ENCODE measurements around the gene TMEM255B. TPM values are rescaled to one million over a fixed set of nuclear protein-coding genes. Genes with fewer than 3 reads are reported as not detected.
A peak's percentile ranks its signal among the peaks of the same experiment; 100 is the strongest.

The TMEM255B gene
- total and polyA plus RNA-seq, 9 of the 15 experiments (the other 6 are each of a cell fraction or from before 2014, with no cell fraction given), result 0.01 to 0.75 (median 0.23) TPM

GRCh38 chr13:113722921-113723320 is 36.1 kb upstream of the TMEM255B start:
- no TSS peak for BruUV-seq (replicated peaks)
- ChIA-PET CTCF (ENCODE audit: low intra/inter-chr PET ratio) (no interaction called here), POLR2A (interaction anchor here (1.0 to 1.1 kb wide), 2 partner anchors 56 to 59 kb away, joined by 3 read pairs; partner anchors contain the start of gene GRK1)

More at GRCh38 chr13:113722921-113723320, 36.1 kb upstream of the TMEM255B start:
- Histone ChIP-seq H4K20me1 (replicated peaks; ENCODE audit: control insufficient read depth, insufficient read depth, low read length) (no peaks in the 10 kb centered on the region), H3K9me1 (ENCODE audit: control insufficient read depth, insufficient read depth, low read length) (no peaks in the 10 kb centered on the region), H3K4me2 (ENCODE audit: insufficient read depth, low read length) (no peak overlapping the region; the same call in 1 of the 2 replicates), H2AFZ (ENCODE audit: low read depth, low read length) (0 out of 2 replicates have a peak overlapping the region, but pooled peaks have one; percentile 31), H3K27ac (ENCODE audit: extremely low read depth, low read depth, low read length) (no peak overlapping the region), H3K4me3 (no peak overlapping the region), H3K9me3 (replicated peaks; ENCODE audit: control insufficient read depth, insufficient read depth, low read depth, low read length) (no peaks in the 10 kb centered on the region; the same call in 1 of the 2 replicates), H3K36me3 (ENCODE audit: control insufficient read depth, insufficient read depth, low read length) (no peaks in the 10 kb centered on the region), H3K27me3 (ENCODE audit: control insufficient read depth in 2 of 2, insufficient read depth in 2 of 2, low read length in 2 of 2) (no peaks in the 10 kb centered on the region), H3K79me2 (ENCODE audit: control insufficient read depth, insufficient read depth, low read length) (no peaks in the 10 kb centered on the region), H3K4me1 (replicated peaks in 1 of 2; ENCODE audit: control insufficient read depth in 2 of 2, insufficient read depth in 2 of 2, low read length in 2 of 2) (peaks cover 9 to 29% of the 10 kb centered on the region in 2 experiments; a peak in 4 of 5 replicates), H3K9ac (ENCODE audit: insufficient read depth in 1 of 2, low read depth in 2 of 2, low read length in 2 of 2) (no peak overlapping the region)
- no peak for DNase-seq (ENCODE audit: extremely low read depth in 1 of 4, low spot score in 3 of 4)
- FAIRE-seq, result no peak
- no peak; the same call in 2 of the 3 replicates for ATAC-seq
- intact Hi-C loops (cut with micrococcal nuclease), result no loop called here
- in situ Hi-C loops (cut with MboI), result loop anchor here (10.0 kb wide), 2 partner anchors 58 to 228 kb away; partner anchors contain the start of genes DCUN1D2 and GRK1
- TF ChIP-seq YY1 (IDR thresholded peaks at IDR 0.05; ENCODE audit: borderline replicate concordance in 1 of 3, control insufficient read depth in 1 of 3, extremely low read depth in 1 of 3, insufficient read depth in 3 of 3, insufficient read length in 1 of 3, insufficient replicate concordance in 2 of 3, low read depth in 1 of 3, low read length in 2 of 3), result no peak
- no peak for TF ChIP-seq TEAD4 (IDR thresholded peaks at IDR 0.05; ENCODE audit: low read length)
- no peak for TF ChIP-seq TEAD4 (CRISPR knock-in tag; IDR thresholded peaks at IDR 0.05; ENCODE audit: borderline replicate concordance)
- TF ChIP-seq NFYB (IDR thresholded peaks at IDR 0.05; ENCODE audit: extremely low read depth, insufficient read length), result no peak
- TF ChIP-seq MXI1 (IDR thresholded peaks at IDR 0.05; ENCODE audit: low read depth, low read length), result no peak
- TF ChIP-seq E2F6 (IDR thresholded peaks at IDR 0.05; ENCODE audit: borderline replicate concordance in 1 of 2, extremely low read depth in 1 of 2, insufficient read depth in 1 of 2, insufficient read length in 1 of 2, low read depth in 1 of 2, low read length in 1 of 2, poor library complexity in 1 of 2, severe bottlenecking in 1 of 2), result no peak
- no peak for TF ChIP-seq GATA2 (CRISPR knock-in tag; IDR thresholded peaks at IDR 0.05)
- TF ChIP-seq TAF15 (IDR thresholded peaks at IDR 0.05; ENCODE audit: low read depth, low read length), result no peak
- TF ChIP-seq STAT6 (CRISPR knock-in tag; IDR thresholded peaks at IDR 0.05), result no peak
- WGBS (ENCODE audit: insufficient coverage, low coverage, missing lambda C conversion rate), result 0% methylated on average over 6 of the region's 11 CpGs
